HG03378 (cell line): ENCODE data around the gene CCRL2.

Experiments
- ATAC-seq: cut with Tn5 transposase; IDR thresholded peaks from one replicate; pipeline ENCODE4 v1.9.1; 2021; ENCODE audit warnings: mild to moderate bottlenecking, moderate library complexity; ENCODE audit not compliant: unreplicated experiment

CCRL2 gene, protein sequence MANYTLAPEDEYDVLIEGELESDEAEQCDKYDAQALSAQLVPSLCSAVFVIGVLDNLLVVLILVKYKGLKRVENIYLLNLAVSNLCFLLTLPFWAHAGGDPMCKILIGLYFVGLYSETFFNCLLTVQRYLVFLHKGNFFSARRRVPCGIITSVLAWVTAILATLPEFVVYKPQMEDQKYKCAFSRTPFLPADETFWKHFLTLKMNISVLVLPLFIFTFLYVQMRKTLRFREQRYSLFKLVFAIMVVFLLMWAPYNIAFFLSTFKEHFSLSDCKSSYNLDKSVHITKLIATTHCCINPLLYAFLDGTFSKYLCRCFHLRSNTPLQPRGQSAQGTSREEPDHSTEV

DNA sequence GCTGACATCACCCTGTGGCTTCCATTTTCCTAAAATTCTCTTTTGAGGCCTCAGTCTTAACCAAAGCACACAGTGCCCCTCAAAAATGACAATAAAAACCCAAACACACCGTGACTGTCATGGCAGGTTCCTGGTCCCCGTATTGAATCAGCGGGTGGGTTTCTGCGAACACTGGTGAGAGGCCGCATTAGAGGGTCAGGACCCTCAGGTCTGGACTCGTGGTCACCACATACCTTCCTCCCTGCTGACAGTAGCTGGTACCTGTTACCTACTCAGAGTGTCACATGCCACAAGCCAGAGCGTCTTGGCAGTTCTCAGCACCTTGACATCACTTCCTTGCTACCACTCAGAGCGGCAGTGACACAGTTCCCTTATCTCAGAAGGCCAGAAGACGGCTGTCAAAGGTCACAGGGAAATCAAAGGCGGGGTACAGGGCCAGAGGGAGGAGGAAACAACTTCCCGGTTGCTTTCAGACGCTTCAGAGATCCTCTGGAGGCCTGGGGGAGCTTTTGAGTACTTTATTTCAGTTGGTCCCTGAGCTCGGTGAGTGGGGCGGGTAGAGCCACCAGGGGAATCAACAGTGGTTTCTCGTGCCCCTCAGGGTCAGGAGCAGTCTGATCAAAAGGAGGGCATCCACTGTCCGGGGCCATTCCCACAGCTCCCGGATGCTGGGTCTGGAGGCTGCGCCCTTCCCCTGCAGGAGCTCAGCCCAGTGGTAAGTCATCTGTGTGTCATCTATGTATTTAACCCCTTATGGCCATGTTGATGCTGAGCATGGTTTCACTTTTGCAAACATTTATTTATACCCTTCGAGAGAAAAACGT, at the start of gene CCRL2, which contains the start of gene CCR5AS:
CCRL2 (plus strand) TSS at position 472 of the 824 bp plus-strand sequence. CDS start 821 bp downstream, outside the sequence.
CCR5AS (minus strand) TSS at position 279 of the 824 bp plus-strand sequence.
- no peak for ATAC-seq

DNA sequence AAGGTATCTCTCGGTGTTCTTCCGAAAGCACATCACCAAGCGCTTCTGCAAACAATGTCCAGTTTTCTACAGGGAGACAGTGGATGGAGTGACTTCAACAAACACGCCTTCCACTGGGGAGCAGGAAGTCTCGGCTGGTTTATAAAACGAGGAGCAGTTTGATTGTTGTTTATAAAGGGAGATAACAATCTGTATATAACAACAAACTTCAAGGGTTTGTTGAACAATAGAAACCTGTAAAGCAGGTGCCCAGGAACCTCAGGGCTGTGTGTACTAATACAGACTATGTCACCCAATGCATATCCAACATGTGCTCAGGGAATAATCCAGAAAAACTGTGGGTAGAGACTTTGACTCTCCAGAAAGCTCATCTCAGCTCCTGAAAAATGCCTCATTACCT, 48.6 kb upstream of the CCRL2 start:
- ATAC-seq, result no peak

DNA sequence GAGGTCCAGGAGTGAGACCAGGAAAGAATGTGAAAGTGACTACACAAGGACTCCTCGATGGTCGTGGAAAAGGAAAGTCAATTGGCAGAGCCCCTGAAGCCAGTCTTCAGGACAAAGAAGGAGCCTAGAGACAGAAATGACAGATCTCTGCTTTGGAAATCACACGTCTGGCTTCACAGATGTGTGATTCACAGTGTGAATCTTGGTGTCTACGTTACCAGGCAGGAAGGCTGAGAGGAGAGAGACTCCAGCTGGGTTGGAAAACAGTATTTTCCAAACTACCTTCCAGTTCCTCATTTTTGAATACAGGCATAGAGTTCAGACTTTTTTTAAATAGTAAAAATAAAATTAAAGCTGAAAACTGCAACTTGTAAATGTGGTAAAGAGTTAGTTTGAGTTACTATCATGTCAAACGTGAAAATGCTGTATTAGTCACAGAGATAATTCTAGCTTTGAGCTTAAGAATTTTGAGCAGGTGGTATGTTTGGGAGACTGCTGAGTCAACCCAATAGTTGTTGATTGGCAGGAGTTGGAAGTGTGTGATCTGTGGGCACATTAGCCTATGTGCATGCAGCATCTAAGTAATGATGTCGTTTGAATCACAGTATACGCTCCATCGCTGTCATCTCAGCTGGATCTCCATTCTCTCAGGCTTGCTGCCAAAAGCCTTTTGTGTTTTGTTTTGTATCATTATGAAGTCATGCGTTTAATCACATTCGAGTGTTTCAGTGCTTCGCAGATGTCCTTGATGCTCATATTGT, 47.1 kb upstream of the CCRL2 start:
- ATAC-seq, result no peak

DNA sequence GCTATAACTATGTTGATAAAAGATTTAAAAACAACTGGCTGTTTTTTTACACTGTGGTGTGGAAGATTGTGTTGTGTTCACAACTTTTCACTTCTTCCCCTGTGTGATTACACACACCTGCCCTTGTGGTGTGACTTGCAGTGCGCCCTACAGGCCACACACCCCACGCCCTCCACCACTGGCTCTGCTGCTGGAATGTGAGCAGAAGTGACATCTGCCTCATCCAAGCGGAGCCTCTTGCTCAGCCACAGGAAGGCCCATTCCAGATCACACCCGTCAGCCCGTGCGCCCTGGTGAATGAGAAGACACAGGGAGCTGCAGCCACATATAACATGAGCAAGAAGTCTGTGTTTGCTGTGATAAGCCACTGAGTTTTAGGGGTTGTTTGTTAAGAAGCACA, 46.2 kb upstream of the CCRL2 start:
- ATAC-seq, result no peak

DNA sequence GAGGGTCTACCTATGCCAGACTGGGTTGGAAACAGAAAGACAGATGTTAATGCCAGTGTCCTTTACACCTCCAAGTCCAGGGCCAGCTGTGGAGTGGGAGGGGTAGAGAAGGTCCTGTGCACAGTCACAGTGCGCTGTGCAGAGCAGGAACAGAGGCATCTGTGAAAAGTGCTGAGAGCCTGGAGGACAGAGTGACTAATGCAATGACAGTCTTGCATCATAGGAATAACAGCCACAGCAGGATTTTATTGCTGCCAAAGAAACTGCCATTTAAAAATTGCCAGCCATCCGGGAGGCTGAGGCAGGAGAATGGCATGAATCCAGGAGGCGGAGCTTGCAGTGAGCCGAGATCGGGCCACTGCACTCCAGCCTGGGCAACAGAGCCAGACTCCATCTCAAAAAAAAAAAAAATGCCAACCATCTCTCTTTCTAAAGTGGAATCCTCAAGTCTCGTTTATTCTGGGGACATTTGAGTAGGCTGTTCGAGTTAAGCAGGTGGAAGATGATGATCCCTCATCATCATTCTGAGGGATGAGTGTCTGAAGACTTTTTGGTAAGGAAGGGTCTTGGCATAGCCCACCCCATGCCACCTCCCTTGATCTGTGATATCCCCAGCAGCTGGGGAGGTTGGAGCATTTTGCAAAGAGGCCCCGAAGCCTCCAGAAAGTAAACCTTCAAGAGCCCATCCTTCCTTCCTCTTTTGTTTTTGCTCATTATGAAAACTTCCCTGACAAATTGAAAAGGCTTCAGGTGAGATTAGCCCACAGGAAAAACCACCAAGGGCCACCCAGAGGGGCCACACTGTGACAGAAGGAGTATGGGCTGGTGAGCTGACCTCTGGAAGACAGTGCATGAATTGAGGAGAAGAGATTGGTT, 45.4 kb upstream of the CCRL2 start:
- no peak for ATAC-seq

DNA sequence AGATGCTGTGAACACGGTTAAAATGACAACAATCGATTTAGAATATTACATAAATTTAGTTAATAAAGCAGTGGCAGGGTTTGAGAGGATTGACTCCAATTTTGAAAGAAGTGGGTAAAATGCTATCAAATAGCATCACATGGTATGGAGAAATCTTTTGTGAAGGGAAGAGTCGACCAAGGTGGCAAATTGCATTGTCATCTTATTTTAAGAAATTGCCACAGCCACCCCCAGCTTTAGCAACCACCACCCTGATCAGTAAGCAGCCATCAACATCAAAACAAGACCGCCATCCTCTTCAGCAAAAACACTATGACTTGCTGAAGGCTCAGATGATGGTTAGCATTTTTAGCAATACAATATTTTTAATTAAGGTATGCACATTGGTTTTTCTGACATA, 42.0 kb upstream of the CCRL2 start:
- ATAC-seq, result no peak

DNA sequence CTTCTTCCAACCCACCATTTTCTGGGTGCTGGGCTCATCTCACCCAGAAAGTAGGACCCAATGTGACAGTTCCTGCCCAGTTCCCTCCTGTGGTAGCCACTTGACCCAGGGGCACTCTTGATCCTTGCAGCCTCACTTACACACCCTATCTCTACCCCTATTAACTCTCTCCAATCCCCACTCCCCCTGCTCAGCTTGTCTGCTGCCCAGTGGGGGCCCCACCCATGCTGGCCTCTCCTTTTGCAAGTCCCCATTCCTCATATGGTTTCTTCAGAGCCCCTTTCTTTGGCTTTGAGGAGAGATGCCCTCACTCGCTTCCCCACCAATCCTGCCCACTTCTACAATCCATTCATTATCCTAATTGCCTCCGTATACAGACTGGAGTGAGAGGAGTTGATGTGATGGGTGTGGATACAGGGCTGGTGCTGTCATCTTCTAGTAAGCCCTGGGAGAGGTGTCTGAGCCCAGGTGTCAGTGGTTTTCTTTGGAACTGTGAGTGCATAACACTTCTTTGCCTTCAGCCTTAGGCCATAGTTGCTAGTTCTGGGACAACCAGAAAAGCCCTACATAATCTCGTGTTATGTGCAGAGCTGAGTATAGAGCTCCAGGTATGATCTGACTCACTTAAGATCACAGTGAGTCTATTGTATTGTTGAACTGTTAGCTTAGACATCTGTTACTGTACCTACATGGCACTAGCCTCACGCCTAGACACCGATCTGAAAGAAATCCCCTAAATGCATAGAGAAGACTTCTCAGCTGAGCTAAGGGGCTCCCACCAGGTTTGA, 41.1 kb upstream of the CCRL2 start:
- ATAC-seq, result no peak

DNA sequence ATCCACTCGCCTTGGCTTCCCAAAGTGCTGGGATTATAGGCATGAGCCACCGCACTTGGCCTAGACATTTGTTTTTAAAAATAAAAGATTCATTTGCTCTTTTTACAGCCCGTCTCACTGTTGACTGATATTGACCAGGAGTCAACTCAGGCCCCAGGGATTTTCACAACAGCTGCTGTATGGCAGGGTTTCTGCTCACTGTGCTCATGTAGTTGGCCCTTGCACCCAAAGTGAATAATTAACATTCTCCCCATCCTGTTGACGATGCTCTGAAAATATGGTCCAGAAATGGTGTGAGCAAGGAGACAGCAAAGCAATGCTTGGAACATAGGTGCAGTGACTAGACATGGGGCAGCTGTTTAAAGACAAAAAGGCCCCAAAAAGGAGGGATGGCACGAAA, 39.2 kb upstream of the CCRL2 start:
- ATAC-seq, result no peak

DNA sequence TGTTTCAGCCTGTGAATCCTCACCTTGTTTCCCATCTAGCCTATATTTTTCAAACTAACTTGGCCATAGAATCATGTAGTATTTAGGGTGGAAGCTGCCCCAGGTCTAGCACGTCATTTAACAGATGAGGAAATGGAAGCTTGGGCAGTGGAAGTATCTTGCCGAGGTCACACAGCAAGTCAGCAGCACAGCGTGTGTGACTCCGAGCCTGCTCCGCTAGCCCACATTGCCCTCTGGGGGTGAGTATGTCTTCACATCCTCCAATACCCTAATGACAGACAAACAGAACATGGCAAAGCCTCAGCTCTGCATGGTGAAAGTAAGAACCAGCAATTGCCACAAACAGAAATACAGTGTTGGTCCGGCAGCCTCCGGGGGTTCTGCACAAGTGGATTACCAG, 38.5 kb upstream of the CCRL2 start:
- no peak for ATAC-seq

DNA sequence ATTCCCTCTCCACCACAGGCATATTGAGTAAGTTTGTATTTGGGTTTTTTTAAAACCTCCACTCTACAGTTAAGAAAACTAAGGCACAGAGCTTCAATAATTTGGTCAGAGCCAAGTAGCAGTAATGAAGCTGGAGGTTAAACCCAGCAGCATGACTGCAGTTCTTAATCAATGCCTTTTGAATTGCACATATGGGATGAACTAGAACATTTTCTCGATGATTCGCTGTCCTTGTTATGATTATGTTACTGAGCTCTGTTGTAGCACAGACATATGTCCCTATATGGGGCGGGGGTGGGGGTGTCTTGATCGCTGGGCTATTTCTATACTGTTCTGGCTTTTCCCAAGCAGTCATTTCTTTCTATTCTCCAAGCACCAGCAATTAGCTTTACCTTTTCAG, 37.9 kb upstream of the CCRL2 start:
- no peak for ATAC-seq

DNA sequence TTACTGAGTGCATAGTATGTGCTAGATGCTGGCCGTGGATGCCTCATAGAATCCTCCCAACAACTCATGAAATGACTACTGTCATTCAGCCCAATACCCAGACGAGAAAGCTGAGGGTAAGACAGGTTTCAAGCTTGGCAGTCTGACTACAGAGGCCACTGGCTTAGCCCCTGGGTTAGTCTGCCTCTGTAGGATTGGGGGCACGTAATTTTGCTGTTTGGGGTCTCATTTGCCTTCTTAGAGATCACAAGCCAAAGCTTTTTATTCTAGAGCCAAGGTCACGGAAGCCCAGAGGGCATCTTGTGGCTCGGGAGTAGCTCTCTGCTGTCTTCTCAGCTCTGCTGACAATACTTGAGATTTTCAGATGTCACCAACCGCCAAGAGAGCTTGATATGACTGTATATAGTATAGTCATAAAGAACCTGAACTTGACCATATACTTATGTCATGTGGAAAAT, 37.4 kb upstream of the CCRL2 start:
- ATAC-seq, result no peak

DNA sequence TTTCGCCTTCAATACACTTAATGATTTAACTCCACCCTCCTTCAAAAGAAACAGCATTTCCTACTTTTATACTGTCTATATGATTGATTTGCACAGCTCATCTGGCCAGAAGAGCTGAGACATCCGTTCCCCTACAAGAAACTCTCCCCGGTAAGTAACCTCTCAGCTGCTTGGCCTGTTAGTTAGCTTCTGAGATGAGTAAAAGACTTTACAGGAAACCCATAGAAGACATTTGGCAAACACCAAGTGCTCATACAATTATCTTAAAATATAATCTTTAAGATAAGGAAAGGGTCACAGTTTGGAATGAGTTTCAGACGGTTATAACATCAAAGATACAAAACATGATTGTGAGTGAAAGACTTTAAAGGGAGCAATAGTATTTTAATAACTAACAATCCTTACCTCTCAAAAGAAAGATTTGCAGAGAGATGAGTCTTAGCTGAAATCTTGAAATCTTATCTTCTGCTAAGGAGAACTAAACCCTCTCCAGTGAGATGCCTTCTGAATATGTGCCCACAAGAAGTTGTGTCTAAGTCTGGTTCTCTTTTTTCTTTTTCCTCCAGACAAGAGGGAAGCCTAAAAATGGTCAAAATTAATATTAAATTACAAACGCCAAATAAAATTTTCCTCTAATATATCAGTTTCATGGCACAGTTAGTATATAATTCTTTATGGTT, 36.1 kb upstream of the CCRL2 start, which contains the start of gene CCR5:
CCR5 (plus strand) TSS at position 108 of the 680 bp plus-strand sequence. CDS start 1,957 bp downstream, outside the sequence.
- ATAC-seq, result no peak

DNA sequence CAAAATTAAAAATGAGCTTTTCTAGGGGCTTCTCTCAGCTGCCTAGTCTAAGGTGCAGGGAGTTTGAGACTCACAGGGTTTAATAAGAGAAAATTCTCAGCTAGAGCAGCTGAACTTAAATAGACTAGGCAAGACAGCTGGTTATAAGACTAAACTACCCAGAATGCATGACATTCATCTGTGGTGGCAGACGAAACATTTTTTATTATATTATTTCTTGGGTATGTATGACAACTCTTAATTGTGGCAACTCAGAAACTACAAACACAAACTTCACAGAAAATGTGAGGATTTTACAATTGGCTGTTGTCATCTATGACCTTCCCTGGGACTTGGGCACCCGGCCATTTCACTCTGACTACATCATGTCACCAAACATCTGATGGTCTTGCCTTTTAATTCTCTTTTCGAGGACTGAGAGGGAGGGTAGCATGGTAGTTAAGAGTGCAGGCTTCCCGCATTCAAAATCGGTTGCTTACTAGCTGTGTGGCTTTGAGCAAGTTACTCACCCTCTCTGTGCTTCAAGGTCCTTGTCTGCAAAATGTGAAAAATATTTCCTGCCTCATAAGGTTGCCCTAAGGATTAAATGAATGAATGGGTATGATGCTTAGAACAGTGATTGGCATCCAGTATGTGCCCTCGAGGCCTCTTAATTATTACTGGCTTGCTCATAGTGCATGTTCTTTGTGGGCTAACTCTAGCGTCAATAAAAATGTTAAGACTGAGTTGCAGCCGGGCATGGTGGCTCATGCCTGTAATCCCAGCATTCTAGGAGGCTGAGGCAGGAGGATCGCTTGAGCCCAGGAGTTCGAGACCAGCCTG, 35.3 kb upstream of the CCRL2 start:
- no peak for ATAC-seq

DNA sequence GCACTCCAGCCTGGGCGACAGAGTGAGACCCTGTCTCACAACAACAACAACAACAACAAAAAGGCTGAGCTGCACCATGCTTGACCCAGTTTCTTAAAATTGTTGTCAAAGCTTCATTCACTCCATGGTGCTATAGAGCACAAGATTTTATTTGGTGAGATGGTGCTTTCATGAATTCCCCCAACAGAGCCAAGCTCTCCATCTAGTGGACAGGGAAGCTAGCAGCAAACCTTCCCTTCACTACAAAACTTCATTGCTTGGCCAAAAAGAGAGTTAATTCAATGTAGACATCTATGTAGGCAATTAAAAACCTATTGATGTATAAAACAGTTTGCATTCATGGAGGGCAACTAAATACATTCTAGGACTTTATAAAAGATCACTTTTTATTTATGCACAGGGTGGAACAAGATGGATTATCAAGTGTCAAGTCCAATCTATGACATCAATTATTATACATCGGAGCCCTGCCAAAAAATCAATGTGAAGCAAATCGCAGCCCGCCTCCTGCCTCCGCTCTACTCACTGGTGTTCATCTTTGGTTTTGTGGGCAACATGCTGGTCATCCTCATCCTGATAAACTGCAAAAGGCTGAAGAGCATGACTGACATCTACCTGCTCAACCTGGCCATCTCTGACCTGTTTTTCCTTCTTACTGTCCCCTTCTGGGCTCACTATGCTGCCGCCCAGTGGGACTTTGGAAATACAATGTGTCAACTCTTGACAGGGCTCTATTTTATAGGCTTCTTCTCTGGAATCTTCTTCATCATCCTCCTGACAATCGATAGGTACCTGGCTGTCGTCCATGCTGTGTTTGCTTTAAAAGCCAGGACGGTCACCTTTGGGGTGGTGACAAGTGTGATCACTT, 34.3 kb upstream of the CCRL2 start:
- no peak for ATAC-seq

DNA sequence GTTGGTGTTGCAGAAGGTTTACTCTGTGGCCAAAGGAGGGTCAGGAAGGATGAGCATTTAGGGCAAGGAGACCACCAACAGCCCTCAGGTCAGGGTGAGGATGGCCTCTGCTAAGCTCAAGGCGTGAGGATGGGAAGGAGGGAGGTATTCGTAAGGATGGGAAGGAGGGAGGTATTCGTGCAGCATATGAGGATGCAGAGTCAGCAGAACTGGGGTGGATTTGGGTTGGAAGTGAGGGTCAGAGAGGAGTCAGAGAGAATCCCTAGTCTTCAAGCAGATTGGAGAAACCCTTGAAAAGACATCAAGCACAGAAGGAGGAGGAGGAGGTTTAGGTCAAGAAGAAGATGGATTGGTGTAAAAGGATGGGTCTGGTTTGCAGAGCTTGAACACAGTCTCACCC, 32.3 kb upstream of the CCRL2 start:
- no peak for ATAC-seq

DNA sequence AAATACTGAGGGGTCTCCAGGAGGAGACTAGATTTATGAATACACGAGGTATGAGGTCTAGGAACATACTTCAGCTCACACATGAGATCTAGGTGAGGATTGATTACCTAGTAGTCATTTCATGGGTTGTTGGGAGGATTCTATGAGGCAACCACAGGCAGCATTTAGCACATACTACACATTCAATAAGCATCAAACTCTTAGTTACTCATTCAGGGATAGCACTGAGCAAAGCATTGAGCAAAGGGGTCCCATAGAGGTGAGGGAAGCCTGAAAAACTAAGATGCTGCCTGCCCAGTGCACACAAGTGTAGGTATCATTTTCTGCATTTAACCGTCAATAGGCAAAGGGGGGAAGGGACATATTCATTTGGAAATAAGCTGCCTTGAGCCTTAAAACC, 31.8 kb upstream of the CCRL2 start:
- ATAC-seq, result no peak

DNA sequence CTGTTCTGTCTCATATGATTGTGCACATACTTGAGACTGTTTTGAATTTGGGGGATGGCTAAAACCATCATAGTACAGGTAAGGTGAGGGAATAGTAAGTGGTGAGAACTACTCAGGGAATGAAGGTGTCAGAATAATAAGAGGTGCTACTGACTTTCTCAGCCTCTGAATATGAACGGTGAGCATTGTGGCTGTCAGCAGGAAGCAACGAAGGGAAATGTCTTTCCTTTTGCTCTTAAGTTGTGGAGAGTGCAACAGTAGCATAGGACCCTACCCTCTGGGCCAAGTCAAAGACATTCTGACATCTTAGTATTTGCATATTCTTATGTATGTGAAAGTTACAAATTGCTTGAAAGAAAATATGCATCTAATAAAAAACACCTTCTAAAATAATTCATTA, 31.2 kb upstream of the CCRL2 start:
- no peak for ATAC-seq
